GM23338 (cell line): Measurements from ENCODE around the gene NAA80. TPM values are rescaled to one million over a fixed set of nuclear protein-coding genes. Genes with fewer than 3 reads are reported as not detected.

Experiments
- ATAC-seq: fragments of 200-7000 bp; cut with Tn5 transposase; 3 replicates; pipeline ENCODE4 v1.9.1; 2020
- DNase-seq: peaks from one replicate; pipeline ENCODE4 v3.0.0-alpha.2; 2015; ENCODE audit warnings: low spot score
- H2AFZ ChIP-seq: fragments of 200-600 bp; sonication (generic); 2 replicates; pipeline ENCODE4 v1.8.0; 2016; ENCODE audit warnings: antibody characterized with exemption, mild to moderate bottlenecking, moderate library complexity
- H3F3A ChIP-seq: fragments of 200-600 bp; sonication (generic); replicated peaks from 2 replicates; pipeline ENCODE4 v1.8.0; 2017; ENCODE audit warnings: antibody characterized with exemption, mixed run types, low read depth
- H3K27ac ChIP-seq: fragments of 200-600 bp; sonication (generic); 2 replicates; pipeline ENCODE4 v1.6.1; 2016; ENCODE audit warnings: low read depth
- H3K27me3 ChIP-seq: fragments of 200-600 bp; sonication (generic); 2 replicates; pipeline ENCODE4 v1.8.0; 2016; ENCODE audit warnings: mild to moderate bottlenecking, mixed run types, moderate library complexity; ENCODE audit not compliant: insufficient read depth
- H3K36me3 ChIP-seq: fragments of 200-600 bp; sonication (generic); 2 replicates; pipeline ENCODE4 v1.8.0; 2016; ENCODE audit warnings: mild to moderate bottlenecking; ENCODE audit not compliant: insufficient read depth
- H3K4me1 ChIP-seq: fragments of 200-600 bp; sonication (generic); 2 replicates; pipeline ENCODE4 v1.8.0; 2016; ENCODE audit warnings: mild to moderate bottlenecking, moderate library complexity; ENCODE audit not compliant: insufficient read depth
- H3K4me2 ChIP-seq: fragments of 200-600 bp; sonication (generic); 2 replicates; pipeline ENCODE4 v1.7.1; 2017; ENCODE audit warnings: mixed run types
- H3K4me3 ChIP-seq: fragments of 200-600 bp; sonication (generic); 2 replicates; pipeline ENCODE4 v1.6.1; 2016; ENCODE audit warnings: mixed run types
- H3K79me2 ChIP-seq: fragments of 200-600 bp; sonication (generic); replicated peaks from 2 replicates; pipeline ENCODE4 v1.8.0; 2017; ENCODE audit warnings: mild to moderate bottlenecking; ENCODE audit not compliant: insufficient read depth
- H3K9me2 ChIP-seq: fragments of 200-600 bp; sonication (generic); 2 replicates; pipeline ENCODE4 v1.8.0; 2017; ENCODE audit not compliant: insufficient read depth
- H4K20me1 ChIP-seq: fragments of 200-600 bp; sonication (generic); replicated peaks from 2 replicates; pipeline ENCODE4 v1.8.0; 2017; ENCODE audit warnings: mild to moderate bottlenecking; ENCODE audit not compliant: insufficient read depth
- H3K27ac Mint-ChIP-seq: 2 replicates; pipeline ENCODE4 v1.8.0; 2020; ENCODE audit warnings: inconsistent platforms, mild to moderate bottlenecking, moderate library complexity, mixed read lengths
- H3K27me3 Mint-ChIP-seq: 3 replicates; pipeline ENCODE4 v1.8.0; 2022; ENCODE audit warnings: low read depth, mild to moderate bottlenecking, moderate library complexity, mixed read lengths, inconsistent platforms; ENCODE audit not compliant: insufficient read depth, poor library complexity
- H3K36me3 Mint-ChIP-seq: 3 replicates; pipeline ENCODE4 v1.8.0; 2021; ENCODE audit warnings: low read depth, mild to moderate bottlenecking, inconsistent platforms, moderate library complexity, mixed read lengths
- H3K4me1 Mint-ChIP-seq: 3 replicates; pipeline ENCODE4 v1.8.0; 2020; ENCODE audit warnings: mild to moderate bottlenecking, inconsistent platforms, mixed read lengths
- H3K4me3 Mint-ChIP-seq: 3 replicates; pipeline ENCODE4 v1.8.0; 2021; ENCODE audit warnings: moderate library complexity, mild to moderate bottlenecking, inconsistent platforms, mixed read lengths
- H3K9me3 Mint-ChIP-seq: 3 replicates; pipeline ENCODE4 v1.8.0; 2020; ENCODE audit warnings: moderate library complexity, mild to moderate bottlenecking, inconsistent platforms, mixed read lengths
- CREB1 ChIP-seq: fragments of 250-450 bp; sonication (Bioruptor Pico); IDR thresholded peaks from 2 replicates; pipeline ENCODE4 v1.5.0; 2020; ENCODE audit warnings: low read depth, mild to moderate bottlenecking, moderate library complexity
- CTCF ChIP-seq, 2 experiments: fragments of 200-600 bp in 1 of 2; sonication (generic) in 1 of 2; conservative IDR thresholded peaks; 2 replicates each; pipeline versions ENCODE4 v1.5.1 to v1.6.1; 2016 to 2017; ENCODE audit warnings: antibody characterized with exemption in 2 of 2, low read depth in 2 of 2, mild to moderate bottlenecking in 2 of 2, moderate library complexity in 1 of 2
- ETS1 ChIP-seq: IDR thresholded peaks from 2 replicates; pipeline ENCODE4 v1.6.1; 2016; ENCODE audit warnings: antibody characterized with exemption
- EZH2 ChIP-seq: fragments of 200-600 bp; sonication (generic); IDR thresholded peaks from one replicate; pipeline ENCODE4 v1.8.0; 2017; ENCODE audit warnings: antibody characterized with exemption, mild to moderate bottlenecking, low read depth; ENCODE audit not compliant: unreplicated experiment
- EZH2phosphoT487 ChIP-seq: fragments of 200-600 bp; sonication (generic); IDR thresholded peaks from one replicate; pipeline ENCODE4 v1.8.1; 2018; ENCODE audit warnings: antibody characterized with exemption; ENCODE audit not compliant: unreplicated experiment
- JUNB ChIP-seq: IDR thresholded peaks from one replicate; pipeline ENCODE4 v1.6.1; 2016; ENCODE audit warnings: antibody characterized with exemption; ENCODE audit not compliant: unreplicated experiment
- NANOG ChIP-seq: IDR thresholded peaks from 2 replicates; pipeline ENCODE4 v1.6.1; 2016; ENCODE audit warnings: antibody characterized with exemption, borderline replicate concordance
- POLR2AphosphoS5 ChIP-seq: IDR thresholded peaks from 2 replicates; pipeline ENCODE4 v1.6.1; 2016; ENCODE audit warnings: antibody characterized with exemption, low read depth
- REST ChIP-seq: IDR thresholded peaks from one replicate; pipeline ENCODE4 v1.6.1; 2018; ENCODE audit warnings: antibody characterized with exemption; ENCODE audit not compliant: unreplicated experiment
- STAT1 ChIP-seq: IDR thresholded peaks from one replicate; pipeline ENCODE4 v1.6.1; 2016; ENCODE audit warnings: antibody characterized with exemption; ENCODE audit not compliant: unreplicated experiment
- ZNF114 ChIP-seq: fragments of 250-450 bp; sonication (Bioruptor Pico); IDR thresholded peaks from 2 replicates; pipeline ENCODE4 v1.5.0; 2020; ENCODE audit warnings: mild to moderate bottlenecking, moderate library complexity
- ZNF331 ChIP-seq: fragments of 250-450 bp; sonication (Bioruptor Pico); IDR thresholded peaks from 2 replicates; pipeline ENCODE4 v1.5.0; 2020; ENCODE audit warnings: low read depth, mild to moderate bottlenecking, moderate library complexity
- ZNF462 ChIP-seq: fragments of 250-450 bp; sonication (Bioruptor Pico); IDR thresholded peaks from 2 replicates; pipeline ENCODE4 v1.5.0; 2020; ENCODE audit warnings: mild to moderate bottlenecking, moderate library complexity
- polyA plus RNA-seq: library from polyadenylated mRNA; unstranded; fragments of >200 nt; fragmentation: Nextera tagmentation; extraction: Ambion mirVana; gene quantifications from 2 replicates; pipeline ENCODE4 v1.2.1, GENCODE V29; 2016
- total RNA-seq: library from RNA; depleted of rRNA; stranded (reverse); fragments of >200 nt; shearing (Covaris generic); gene quantifications from 2 replicates; pipeline ENCODE4 v1.2.3, GENCODE V29; 2014

Gene NAA80
- total and polyA plus RNA-seq, 2 experiments from 2014 or later, result 12.1 to 16.7 TPM

- TF ChIP-seq REST (no peak), ETS1 (no peak), CREB1 (no peak), ZNF331 (no peak), NANOG (no peak), EZH2phosphoT487 (no peak), POLR2AphosphoS5 (no peak)
Observed at GRCh38 chr3:50331364-50331907, 32.2 kb upstream of the NAA80 start (continued).

GRCh38 chr3:50330330-50330729 lies 31.1 kb upstream of the NAA80 start:
- Histone ChIP-seq H3F3A (peaks cover 20% of the 10 kb centered on the region; the same call in 1 of the 2 replicates), H3K36me3 (peaks cover 8% of the 10 kb centered on the region), H4K20me1 (peaks cover 14% of the 10 kb centered on the region; the same call in 1 of the 2 replicates), H3K27ac (no peak overlapping the region), H2AFZ (no peak overlapping the region), H3K4me2 (no peak overlapping the region), H3K9me2 (no peaks in the 10 kb centered on the region), H3K79me2 (peaks cover 34% of the 10 kb centered on the region), H3K4me3 (no peak overlapping the region), H3K4me1 (peaks cover 9% of the 10 kb centered on the region), H3K27me3 (no peaks in the 10 kb centered on the region)
- Mint-ChIP-seq H3K9me3 (no peaks in the 10 kb centered on the region), H3K27me3 (peaks cover 7% of the 10 kb centered on the region), H3K36me3 (peaks cover 33% of the 10 kb centered on the region), H3K27ac (no peak overlapping the region), H3K4me1 (peaks cover 15% of the 10 kb centered on the region; the same call in 1 of the 3 replicates), H3K4me3 (no peak overlapping the region)
- ATAC-seq (no peak), DNase-seq (no peak)
- TF ChIP-seq ZNF331, result no peak
- no peak for TF ChIP-seq CREB1
- TF ChIP-seq ZNF462 (CRISPR knock-in tag), result no peak
- TF ChIP-seq NANOG, result no peak
- TF ChIP-seq JUNB, result no peak
- no peak for TF ChIP-seq EZH2
- TF ChIP-seq ZNF114 (CRISPR knock-in tag), result no peak
- no peak for TF ChIP-seq POLR2AphosphoS5
- TF ChIP-seq CTCF (conservative IDR thresholded peaks at IDR 0.05; ENCODE audit: low read depth in 2 of 2), result no peak
- TF ChIP-seq STAT1, result no peak
- no peak for TF ChIP-seq EZH2phosphoT487
